ENCODE data around the gene MYBBP1A. TPM values are rescaled to one million over a fixed set of nuclear protein-coding genes. Genes with fewer than 3 reads are reported as not detected.

The MYBBP1A gene
- total RNA-seq, 4 donors from 2014 or later = 25.4 to 148 (median 81.5) TPM

- TF ChIP-seq POLR2AphosphoS5 (IDR thresholded peaks at IDR 0.05) (no peak), EP300 (IDR thresholded peaks at IDR 0.05; ENCODE audit: low read depth) (no peak), CTCF (IDR thresholded peaks at IDR 0.05) (no peak), POLR2A (IDR thresholded peaks at IDR 0.05) (no peak)
- Histone ChIP-seq H3K27ac (no peak overlapping the region), H3K4me1 (peaks cover 0 to 9% (median 0%) of the 10 kb centered on the region in 4 donors), H3K36me3 (no peaks in the 10 kb centered on the region), H3K4me3 (no peak overlapping the region), H3K27me3 (no peaks in the 10 kb centered on the region), H3K9me3 (no peaks in the 10 kb centered on the region)
- in situ Hi-C loops (cut with MboI; ENCODE audit: low pct_ligation_motif_present in 1 of 4, low pct_unique_long_range_greater_than_20kb in 1 of 4, low sequenced_read_pairs in 3 of 4) = no loop called here
- no peak for DNase-seq
- intact Hi-C loops (cut with DNase I; ENCODE audit: low total_unique reads) = no loop called here
- WGBS, 2 donors (ENCODE audit: low coverage in 1 of 2) = 78% methylated on average over 9 of the region's 9 CpGs; no CpG with 5 or more reads in 1 of the 2 donors
Measured at GRCh38 chr17:4490109-4490591, 65.0 kb downstream of the MYBBP1A start.

GRCh38 chr17:4488989-4489595 lies 66.1 kb downstream of the MYBBP1A start:
- Histone ChIP-seq H3K36me3 (no peaks in the 10 kb centered on the region), H3K27ac (no peak overlapping the region), H3K4me1 (peaks cover 0 to 9% (median 0%) of the 10 kb centered on the region in 4 donors), H3K4me3 (no peak overlapping the region), H3K27me3 (no peaks in the 10 kb centered on the region), H3K9me3 (no peaks in the 10 kb centered on the region)
- in situ Hi-C loops (cut with MboI; ENCODE audit: low pct_ligation_motif_present in 1 of 4, low pct_unique_long_range_greater_than_20kb in 1 of 4, low sequenced_read_pairs in 3 of 4) = no loop called here
- intact Hi-C loops (cut with DNase I; ENCODE audit: low total_unique reads) = no loop called here
- 93 to 100% methylated on average over 1 to 15 of the region's 15 CpGs for WGBS, 2 donors (ENCODE audit: low coverage in 1 of 2)
- DNase-seq = no peak
- TF ChIP-seq POLR2AphosphoS5 (IDR thresholded peaks at IDR 0.05) (no peak), EP300 (IDR thresholded peaks at IDR 0.05; ENCODE audit: low read depth) (no peak), CTCF (IDR thresholded peaks at IDR 0.05) (no peak), POLR2A (IDR thresholded peaks at IDR 0.05) (no peak)

Other genes with a start within 250 kb of the MYBBP1A start
- gene UBE2G1, start 188.7 kb downstream of the MYBBP1A start, total RNA-seq = 100 to 1,000 TPM in 1 of 4 donors, 10 to 100 TPM in 3; 41.6 to 104 (median 53.0) TPM
- gene SPNS3, start 121.4 kb downstream of the MYBBP1A start, total RNA-seq = not detected
- 10 to 100 TPM in 3 of 4 donors, 1 to 10 TPM in 1; 8.7 to 72.0 (median 18.2) TPM for gene SPNS2, start 56.5 kb downstream of the MYBBP1A start, total RNA-seq
- 100 to 1,000 TPM; 214 to 308 (median 283) TPM for gene GGT6, start 5.2 kb upstream of the MYBBP1A start, total RNA-seq
- gene SMTNL2, start 29.1 kb upstream of the MYBBP1A start, total RNA-seq = under 1 TPM in 3 of 4 donors, not detected in 1; 0.16 to 0.96 (median 0.40) TPM
- gene ALOX15, start 86.3 kb upstream of the MYBBP1A start, total RNA-seq = under 1 TPM in 2 of 4 donors, not detected in 2; 0.41 to 0.48 TPM
- gene PELP1, start 148.8 kb upstream of the MYBBP1A start, total RNA-seq = 10 to 100 TPM; 12.3 to 42.2 (median 16.1) TPM
- gene ARRB2, start 155.2 kb upstream of the MYBBP1A start, total RNA-seq = 10 to 100 TPM; 19.3 to 47.9 (median 36.8) TPM
- gene MED11, start 176.0 kb upstream of the MYBBP1A start, total RNA-seq = 10 to 100 TPM in 3 of 4 donors, 1 to 10 TPM in 1; 1.4 to 60.8 (median 34.1) TPM
- 1 to 10 TPM in 1 of 4 donors, under 1 TPM in 1, not detected in 2; 0.82 to 1.4 TPM for gene ZMYND15, start 184.4 kb upstream of the MYBBP1A start, total RNA-seq
- 10 to 100 TPM; 13.0 to 72.6 (median 27.0) TPM for gene CXCL16, start 184.5 kb upstream of the MYBBP1A start, total RNA-seq
- 10 to 100 TPM in 3 of 4 donors, 1 to 10 TPM in 1; 5.2 to 42.6 (median 26.1) TPM for gene TM4SF5, start 216.5 kb upstream of the MYBBP1A start, total RNA-seq
- gene VMO1, start 231.0 kb upstream of the MYBBP1A start, total RNA-seq = 1 to 10 TPM in 2 of 4 donors, under 1 TPM in 1, not detected in 1; 0.68 to 5.2 (median 1.9) TPM
- gene GLTPD2, start 233.6 kb upstream of the MYBBP1A start, total RNA-seq = 1 to 10 TPM in 1 of 4 donors, under 1 TPM in 1, not detected in 2; 0.41 to 1.7 TPM
- gene PSMB6, start 240.8 kb upstream of the MYBBP1A start, total RNA-seq = 100 to 1,000 TPM in 2 of 4 donors, 10 to 100 TPM in 2; 34.0 to 111 (median 80.9) TPM